HFF-Myc (cell line): ENCODE results near the gene CPA4.

Experiments used
- DNase-seq: peaks from one replicate; pipeline ENCODE4 v3.0.0-alpha.2; 2011; ENCODE audit warnings: low read depth; ENCODE audit errors: extremely low read depth
- H3K4me3 ChIP-seq: replicated peaks from 2 replicates; pipeline ENCODE4 v1.5.1; 2011; ENCODE audit warnings: low read depth, mild to moderate bottlenecking, control low read depth, low read length
- CTCF ChIP-seq: IDR thresholded peaks from 2 replicates; pipeline ENCODE4 v1.5.1; 2012; ENCODE audit warnings: mild to moderate bottlenecking, low read depth, low read length, control low read depth; ENCODE audit errors: missing control alignments

Gene CPA4

GRCh38 chr7:130345136-130345535 is 52.2 kb downstream of the CPA4 start:
- no peak for TF ChIP-seq CTCF
- no peak for DNase-seq
- H3K4me3 ChIP-seq: no peak overlapping the region

- no peak for TF ChIP-seq CTCF
- DNase-seq: no peak
- no peak overlapping the region for H3K4me3 ChIP-seq
Observed at GRCh38 chr7:130345725-130346124, 52.8 kb downstream of the CPA4 start.

- DNase-seq: no peak
- no peak overlapping the region for H3K4me3 ChIP-seq
- TF ChIP-seq CTCF: no peak
Observed at GRCh38 chr7:130346177-130346905, 53.4 kb downstream of the CPA4 start.

GRCh38 chr7:130346941-130347340 is 54.0 kb downstream of the CPA4 start:
- no peak overlapping the region for H3K4me3 ChIP-seq
- no peak for TF ChIP-seq CTCF
- no peak for DNase-seq

GRCh38 chr7:130349911-130350782 is 57.2 kb downstream of the CPA4 start:
- DNase-seq: no peak
- no peak overlapping the region for H3K4me3 ChIP-seq
- TF ChIP-seq CTCF: no peak

GRCh38 chr7:130350945-130351790 is 58.2 kb downstream of the CPA4 start:
- H3K4me3 ChIP-seq: no peak overlapping the region
- TF ChIP-seq CTCF: no peak
- no peak for DNase-seq
